Pancreas (tissue), 10 donors: ENCODE data around the gene TMEM237. TPM values are rescaled to one million over a fixed set of nuclear protein-coding genes. Genes with fewer than 3 reads are reported as not detected.

Source experiments
- ATAC-seq, 4 donors: fragments of 200-7000 bp; cut with Tn5 transposase; one replicate each; pipeline versions ENCODE4 v1.8.0 to v1.9.1; 2020; ENCODE audit warnings: mild to moderate bottlenecking in 4 of 4, moderate library complexity in 4 of 4
- DNase-seq, 6 donors: peaks; one replicate each; pipeline ENCODE4 v3.0.0-alpha.2; 2020
- FAIRE-seq: peaks from 2 replicates; lab custom pipeline; 2012; peaks lifted over from hg19 to GRCh38; lab: Jason Lieb, UNC
- H3K27ac ChIP-seq, 4 donors: fragments of 200-600 bp; sonication (generic); 1 replicate in 3 of 4; 2 replicates in 1 of 4; pipeline versions ENCODE4 v1.5.0 to v1.8.0; 2020
- H3K27me3 ChIP-seq, 4 donors: fragments of 200-600 bp; one replicate each; pipeline ENCODE4 v1.8.0; 2021
- H3K36me3 ChIP-seq, 3 donors: fragments of 200-600 bp; sonication (generic) in 1 of 3; one replicate each; pipeline versions ENCODE4 v1.5.0 to v1.8.0; 2020 to 2021
- H3K4me1 ChIP-seq, 3 donors: fragments of 200-600 bp; one replicate each; pipeline ENCODE4 v1.8.0; 2021
- H3K4me3 ChIP-seq, 4 donors: fragments of 200-600 bp; sonication (generic) in 2 of 4; one replicate each; pipeline versions ENCODE4 v1.5.0 to v1.8.0; 2020 to 2021
- H3K9me3 ChIP-seq, 4 donors: fragments of 200-600 bp; one replicate each; pipeline ENCODE4 v1.8.0; 2021
- CTCF ChIP-seq, 4 donors: fragments of 200-600 bp; sonication (generic) in 3 of 4; IDR thresholded peaks; one replicate each; pipeline versions ENCODE4 v1.5.0 to v1.8.0; 2021; ENCODE audit warnings: antibody characterized with exemption in 4 of 4
- WGBS, 2 donors: extraction: QIAGEN DNeasy Blood & Tissue Kit; methylation state at CpG; one replicate each; pipeline ENCODE4 v1.1.7; 2013; 5-methylcytosine and 5-hydroxymethylcytosine counted together
- intact Hi-C, 3 donors: fragments of 100-400 bp; cut with DNase I; formaldehyde crosslinking; loops; one replicate each; pipeline versions ENCODE4 v1.11.1 to v1.14.2; 2022
- polyA plus RNA-seq, 2 donors: library from polyadenylated mRNA; stranded (reverse); fragments of 200-250 nt; gene quantifications; one replicate each; pipeline ENCODE4 v1.2.3, GENCODE V29; 2013
- total RNA-seq, 6 donors: library from RNA; stranded (reverse); fragmentation: NEBNext Ultra II Directional in 4 of 6; extraction: Animal tissue kit (Norgen Biotek cat#: 25700) in 4 of 6; gene quantifications; one replicate each; pipeline versions ENCODE4 v1.2.1 to v1.2.4, GENCODE V29; 2021 to 2023
- donor health status: healthy with polysubstance abuse.
- donor health status: DM: no; HTN: no; CAD: no; lungs with moderate emphysema.
- donor health status: DM: no; HTN: no; CAD: no.
- donor health status: control.
- donor health status: control.
- donor health status: Bipolar disorder and iron deficiency.
- donor health status: DM: yes; HTN: yes; CAD: no.
- donor health status: DM: no; HTN: no; CAD: no.
- donor health status: DM: no; HTN: no; CAD: no.
- donor health status: DM: yes; HTN: yes; CAD: no.

Gene TMEM237
- total RNA-seq = 1 to 10 TPM; 3.0 to 9.6 (median 4.7) TPM
- polyA plus RNA-seq = 1 to 10 TPM; 4.3 to 5.5 TPM

- 0 to 1% methylated on average over 35 to 41 of the region's 41 CpGs for WGBS, 2 donors
- FAIRE-seq (no peak), ATAC-seq (peak; percentile 65 to 79 (median 74)), DNase-seq (peak in 4 of 6 donors; percentile 40 to 81 (median 66))
- H3K9me3 ChIP-seq = no peaks in the 10 kb centered on the region
- no peaks in the 10 kb centered on the region for H3K36me3 ChIP-seq
- peak within 1 kb of the TSS; percentile 76 to 90 (median 83) for H3K27ac ChIP-seq
- H3K4me3 ChIP-seq = peak within 1 kb of the TSS; percentile 57 to 92 (median 84)
- no peak for TF ChIP-seq CTCF (IDR thresholded peaks at IDR 0.05)
- H3K27me3 ChIP-seq = no peaks in the 10 kb centered on the region
- intact Hi-C loops = no loop called here
- H3K4me1 ChIP-seq = peaks cover 4 to 12% (median 4%) of the 10 kb centered on the region in 3 donors
These were observed at the start of gene TMEM237 for GRCh38 chr2:201643216-201643890. Gene TMEM237 (minus strand): TSS chr2:201643503. CDS start chr2:201643400, 103 bp downstream.

- WGBS, 2 donors = 84 to 91% methylated on average over 3 of the region's 3 CpGs
- H3K36me3 ChIP-seq = no peaks in the 10 kb centered on the region
- no peaks in the 10 kb centered on the region for H3K4me1 ChIP-seq
- no peak for TF ChIP-seq CTCF (IDR thresholded peaks at IDR 0.05)
- intact Hi-C loops = no loop called here
- H3K9me3 ChIP-seq = no peaks in the 10 kb centered on the region
- no peak overlapping the region for H3K4me3 ChIP-seq
- DNase-seq (no peak), FAIRE-seq (no peak), ATAC-seq (no peak)
- no peak overlapping the region for H3K27ac ChIP-seq
- H3K27me3 ChIP-seq = no peaks in the 10 kb centered on the region
These were observed 41.9 kb upstream of the TMEM237 start for GRCh38 chr2:201685156-201685555.

GRCh38 chr2:201680743-201681142, 37.4 kb upstream of the TMEM237 start:
- no peak overlapping the region for H3K4me3 ChIP-seq
- FAIRE-seq = no peak
- 38 to 47% methylated on average over 9 of the region's 9 CpGs for WGBS, 2 donors
- peak in 2 of 6 donors; percentile 14 to 55 for DNase-seq
- ATAC-seq = no peak
- TF ChIP-seq CTCF (IDR thresholded peaks at IDR 0.05) = no peak
- H3K27me3 ChIP-seq = no peaks in the 10 kb centered on the region
- H3K36me3 ChIP-seq = no peaks in the 10 kb centered on the region
- no peak overlapping the region for H3K27ac ChIP-seq
- no peaks in the 10 kb centered on the region for H3K4me1 ChIP-seq
- intact Hi-C loops = no loop called here
- H3K9me3 ChIP-seq = no peaks in the 10 kb centered on the region

- H3K27ac ChIP-seq = no peak overlapping the region
- intact Hi-C loops = no loop called here
- no peak for FAIRE-seq
- H3K4me3 ChIP-seq = no peak overlapping the region
- H3K36me3 ChIP-seq = no peaks in the 10 kb centered on the region
- H3K4me1 ChIP-seq = no peaks in the 10 kb centered on the region
- no peaks in the 10 kb centered on the region for H3K27me3 ChIP-seq
- no peaks in the 10 kb centered on the region for H3K9me3 ChIP-seq
- ATAC-seq = no peak
- no peak for TF ChIP-seq CTCF (IDR thresholded peaks at IDR 0.05)
- DNase-seq = no peak
- WGBS, 2 donors = 65 to 69% methylated on average over 6 of the region's 6 CpGs
These were observed 35.1 kb upstream of the TMEM237 start for GRCh38 chr2:201678401-201678800.

GRCh38 chr2:201675454-201675853, 32.2 kb upstream of the TMEM237 start:
- no peak overlapping the region for H3K27ac ChIP-seq
- no peak for DNase-seq
- no peak for TF ChIP-seq CTCF (IDR thresholded peaks at IDR 0.05)
- WGBS, 2 donors = 50 to 65% methylated on average over 4 of the region's 4 CpGs
- ATAC-seq = no peak
- no peak overlapping the region for H3K4me3 ChIP-seq
- H3K9me3 ChIP-seq = no peaks in the 10 kb centered on the region
- H3K36me3 ChIP-seq = no peaks in the 10 kb centered on the region
- FAIRE-seq = no peak
- intact Hi-C loops = no loop called here
- no peaks in the 10 kb centered on the region for H3K27me3 ChIP-seq
- H3K4me1 ChIP-seq = no peaks in the 10 kb centered on the region
